ENCODE results near the gene METRN.
"Not testable (repeated sequence)": the region's sequence is repeated elsewhere in the genome, so short reads cannot be mapped to it uniquely, and the experiment has no call there.

The METRN gene

GRCh38 chr16:712740-713250, 2.1 kb upstream of the METRN start:
- H3K4me1 ChIP-seq, result peaks cover 11% of the 10 kb centered on the region
- not testable (repeated sequence) for H3K9me3 ChIP-seq (ENCODE audit: control insufficient read depth, low read length); H3K36me3 ChIP-seq (ENCODE audit: control insufficient read depth, insufficient read depth, low read length); H3K27me3 ChIP-seq (ENCODE audit: control insufficient read depth, insufficient read depth, low read length); H3K4me3 ChIP-seq (ENCODE audit: low read depth, low read length); H3K27ac ChIP-seq; H3K4me2 ChIP-seq (ENCODE audit: low read length); H2AFZ ChIP-seq; H3K79me2 ChIP-seq; H3K9ac ChIP-seq
- peak; percentile 24 for TF ChIP-seq CTCF (IDR thresholded peaks at IDR 0.05)

DNA sequence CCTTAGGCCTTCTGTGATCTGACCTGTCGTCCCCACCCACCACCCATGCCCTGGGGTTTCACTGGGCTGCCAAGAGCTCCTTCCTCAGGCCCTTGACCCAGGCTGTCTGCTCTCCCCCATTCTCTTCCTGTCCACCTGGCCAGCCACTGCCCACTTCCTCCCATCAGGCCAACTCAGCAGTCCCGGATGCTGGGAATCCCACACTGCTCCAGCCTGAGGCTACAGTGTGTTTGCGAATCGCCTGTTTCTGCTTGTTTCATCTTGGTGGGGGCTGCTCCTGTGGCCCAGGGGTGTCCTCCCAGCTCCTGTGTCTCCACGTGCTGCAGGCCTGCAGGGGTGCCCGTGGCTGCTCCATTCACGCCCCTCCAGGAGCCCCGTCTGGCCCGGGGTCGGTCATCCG, 839 bp upstream of the METRN start:
- Histone ChIP-seq H2AFZ (no peak overlapping the region), H3K79me2 (peaks cover 2% of the 10 kb centered on the region), H3K27ac (no peak overlapping the region), H3K4me1 (peaks cover 13% of the 10 kb centered on the region), H3K9ac (no peak overlapping the region), H3K4me3 (ENCODE audit: low read depth, low read length) (no peak overlapping the region), H3K9me3 (ENCODE audit: control insufficient read depth, low read length) (no peaks in the 10 kb centered on the region), H3K27me3 (ENCODE audit: control insufficient read depth, insufficient read depth, low read length) (no peaks in the 10 kb centered on the region), H3K4me2 (ENCODE audit: low read length) (no peak overlapping the region), H3K36me3 (ENCODE audit: control insufficient read depth, insufficient read depth, low read length) (no peaks in the 10 kb centered on the region)
- TF ChIP-seq CTCF (IDR thresholded peaks at IDR 0.05), result no peak

GRCh38 chr16:715477-716199, 720 bp downstream of the METRN start:
- H3K4me2 ChIP-seq (ENCODE audit: low read length), result peak overlapping the region; percentile 74
- peaks cover 17% of the 10 kb centered on the region for H3K4me1 ChIP-seq
- H3K36me3 ChIP-seq (ENCODE audit: control insufficient read depth, insufficient read depth, low read length), result no peaks in the 10 kb centered on the region
- no peak for TF ChIP-seq CTCF (IDR thresholded peaks at IDR 0.05)
- H3K4me3 ChIP-seq (ENCODE audit: low read depth, low read length), result peak overlapping the region; percentile 45
- peaks cover 2% of the 10 kb centered on the region for H3K79me2 ChIP-seq
- no peak overlapping the region for H3K27ac ChIP-seq
- H3K9ac ChIP-seq, result no peak overlapping the region
- H3K9me3 ChIP-seq (ENCODE audit: control insufficient read depth, low read length), result no peaks in the 10 kb centered on the region
- H2AFZ ChIP-seq, result peak overlapping the region; percentile 56
- no peaks in the 10 kb centered on the region for H3K27me3 ChIP-seq (ENCODE audit: control insufficient read depth, insufficient read depth, low read length)

DNA sequence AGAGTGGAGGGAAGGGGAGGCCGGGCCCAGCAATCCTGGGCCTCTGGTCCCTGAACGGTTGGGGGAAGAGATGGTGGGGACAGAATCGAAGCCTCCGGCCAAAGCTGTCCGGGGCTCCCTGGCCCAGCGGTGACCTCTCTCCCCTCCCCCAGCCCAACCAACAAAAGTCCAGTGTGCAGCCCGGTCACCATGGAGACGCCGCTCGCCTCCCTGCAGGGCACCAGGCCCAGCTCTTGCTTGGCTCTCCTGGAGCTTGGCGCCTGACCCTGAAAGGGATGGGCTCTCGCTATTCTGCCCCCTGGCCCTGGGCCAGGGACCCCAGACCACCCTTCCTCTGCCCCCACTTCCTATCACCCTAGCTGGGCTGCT, 1.3 kb downstream of the METRN start:
- H3K27ac ChIP-seq, result no peak overlapping the region
- H3K36me3 ChIP-seq (ENCODE audit: control insufficient read depth, insufficient read depth, low read length), result no peaks in the 10 kb centered on the region
- H3K4me2 ChIP-seq (ENCODE audit: low read length), result peak overlapping the region; percentile 74
- peaks cover 2% of the 10 kb centered on the region for H3K79me2 ChIP-seq
- peaks cover 17% of the 10 kb centered on the region for H3K4me1 ChIP-seq
- H3K4me3 ChIP-seq (ENCODE audit: low read depth, low read length), result peak overlapping the region; percentile 43
- H3K9ac ChIP-seq, result no peak overlapping the region
- peak overlapping the region; percentile 40 for H2AFZ ChIP-seq
- no peaks in the 10 kb centered on the region for H3K27me3 ChIP-seq (ENCODE audit: control insufficient read depth, insufficient read depth, low read length)
- no peak for TF ChIP-seq CTCF (IDR thresholded peaks at IDR 0.05)
- no peaks in the 10 kb centered on the region for H3K9me3 ChIP-seq (ENCODE audit: control insufficient read depth, low read length)
